ENCODE results near the gene EXOC3L4. TPM values are rescaled to one million over a fixed set of nuclear protein-coding genes. Genes with fewer than 3 reads are reported as not detected.

Gene EXOC3L4
- polyA plus RNA-seq, 1 of the 3 experiments (the other 2 are of a cell fraction): 0.46 TPM

- peaks cover 38 to 50% of the 10 kb centered on the region in 2 experiments for H3K4me1 ChIP-seq (ENCODE audit: control insufficient read depth in 1 of 2, insufficient read depth in 2 of 2, low read depth in 1 of 2, low read length in 1 of 2)
- 94% methylated on average over 6 of the region's 39 CpGs for WGBS (ENCODE audit: low lambda C conversion rate)
- H3K9me3 ChIP-seq: no peaks in the 10 kb centered on the region
- TF ChIP-seq TCF12 (IDR thresholded peaks at IDR 0.05): no peak
- no peak for TF ChIP-seq MEF2A (IDR thresholded peaks at IDR 0.05; ENCODE audit: borderline replicate concordance, low read depth)
- no peak for TF ChIP-seq TAF1 (IDR thresholded peaks at IDR 0.05; ENCODE audit: borderline replicate concordance, low read depth, low read length)
- TF ChIP-seq EZH2phosphoT487 (IDR thresholded peaks at IDR 0.05; ENCODE audit: borderline replicate concordance, low read depth): no peak
- no peak for TF ChIP-seq FOXM1 (IDR thresholded peaks at IDR 0.05; ENCODE audit: low read depth)
- peak overlapping the region; percentile 78; the same call in 1 of the 2 replicates for H3K4me2 ChIP-seq
- H3K9ac ChIP-seq: no peak overlapping the region
- DNase-seq: no peak
- no peaks in the 10 kb centered on the region for H3K9me2 ChIP-seq
- H2AFZ ChIP-seq (ENCODE audit: low read depth): no peak overlapping the region
- no peaks in the 10 kb centered on the region for H3K36me3 ChIP-seq (replicated peaks in 1 of 2; ENCODE audit: control insufficient read depth in 1 of 2, insufficient read depth in 2 of 2, low read length in 1 of 2)
- ChIA-PET POLR2A (no interaction called here), CTCF (interaction anchor here (0.6 to 8.9 kb wide), 19 partner anchors 9 to 134 kb away, joined by 3 to 132 read pairs (median 4); no protein-coding TSS in a partner anchor)
- H4K20me1 ChIP-seq (ENCODE audit: insufficient read depth): no peaks in the 10 kb centered on the region
- H3K4me3 ChIP-seq (ENCODE audit: low read depth in 2 of 2, low read length in 1 of 2): peak overlapping the region in 1 of 2 experiments; percentile 33; a peak in 1 of 4 replicates
- no peaks in the 10 kb centered on the region for H3K79me2 ChIP-seq (ENCODE audit: insufficient read depth)
- H3K27me3 ChIP-seq (ENCODE audit: insufficient read depth): no peaks in the 10 kb centered on the region
- no peak overlapping the region for H3K27ac ChIP-seq (ENCODE audit: low read depth in 2 of 2, low read length in 1 of 2)
- H3F3A ChIP-seq (replicated peaks; ENCODE audit: insufficient read depth): peaks cover 7% of the 10 kb centered on the region
These were observed 32.8 kb downstream of the EXOC3L4 start for GRCh38 chr14:103127356-103127755.

- H3K27me3 ChIP-seq (ENCODE audit: insufficient read depth): no peaks in the 10 kb centered on the region
- TF ChIP-seq NFIC (IDR thresholded peaks at IDR 0.05; ENCODE audit: borderline replicate concordance) (no peak), ELF1 (IDR thresholded peaks at IDR 0.05) (no peak), CTCF (IDR thresholded peaks at IDR 0.05) (no peak), NRF1 (IDR thresholded peaks at IDR 0.05; ENCODE audit: low read depth, low read length) (no peak)
- ChIA-PET CTCF (interaction anchor here (0.6 to 8.9 kb wide), 14 partner anchors 8 to 164 kb away, joined by 3 to 132 read pairs (median 4); no protein-coding TSS in a partner anchor), POLR2A (no interaction called here)
- H3K4me1 ChIP-seq (ENCODE audit: control insufficient read depth in 1 of 2, insufficient read depth in 2 of 2, low read depth in 1 of 2, low read length in 1 of 2): peaks cover 32 to 50% of the 10 kb centered on the region in 2 experiments; a peak in 3 of 4 replicates
- no peaks in the 10 kb centered on the region for H3K9me2 ChIP-seq
- peak overlapping the region; percentile 78 for H3K4me2 ChIP-seq
- WGBS (ENCODE audit: low lambda C conversion rate): 90% methylated on average over 11 of the region's 16 CpGs
- no peak overlapping the region for H2AFZ ChIP-seq (ENCODE audit: low read depth)
- H3K9ac ChIP-seq: no peak overlapping the region
- no peaks in the 10 kb centered on the region for H3K79me2 ChIP-seq (ENCODE audit: insufficient read depth)
- H3K4me3 ChIP-seq (ENCODE audit: low read depth in 2 of 2, low read length in 1 of 2): no peak overlapping the region
- no peaks in the 10 kb centered on the region for H3K36me3 ChIP-seq (replicated peaks in 1 of 2; ENCODE audit: control insufficient read depth in 1 of 2, insufficient read depth in 2 of 2, low read length in 1 of 2)
- peak overlapping the region in 1 of 2 experiments; percentile 22; a peak in 1 of 4 replicates for H3K27ac ChIP-seq (ENCODE audit: low read depth in 2 of 2, low read length in 1 of 2)
- peak; percentile 30 for DNase-seq
- no peaks in the 10 kb centered on the region for H3K9me3 ChIP-seq
- peaks cover 7% of the 10 kb centered on the region for H3F3A ChIP-seq (replicated peaks; ENCODE audit: insufficient read depth)
- no peaks in the 10 kb centered on the region for H4K20me1 ChIP-seq (ENCODE audit: insufficient read depth)
These were observed 33.5 kb downstream of the EXOC3L4 start for GRCh38 chr14:103127861-103128598.

Data from SK-N-SH (cell line).